Measurements from ENCODE around the gene PAX8. TPM values are rescaled to one million over a fixed set of nuclear protein-coding genes. Genes with fewer than 3 reads are reported as not detected.
A peak's percentile ranks its signal among the peaks of the same experiment; 100 is the strongest.

The PAX8 gene
- total and polyA plus RNA-seq, 10 donors: 0.06 to 2.8 (median 1.0) TPM

- TF ChIP-seq, protein P1, sequence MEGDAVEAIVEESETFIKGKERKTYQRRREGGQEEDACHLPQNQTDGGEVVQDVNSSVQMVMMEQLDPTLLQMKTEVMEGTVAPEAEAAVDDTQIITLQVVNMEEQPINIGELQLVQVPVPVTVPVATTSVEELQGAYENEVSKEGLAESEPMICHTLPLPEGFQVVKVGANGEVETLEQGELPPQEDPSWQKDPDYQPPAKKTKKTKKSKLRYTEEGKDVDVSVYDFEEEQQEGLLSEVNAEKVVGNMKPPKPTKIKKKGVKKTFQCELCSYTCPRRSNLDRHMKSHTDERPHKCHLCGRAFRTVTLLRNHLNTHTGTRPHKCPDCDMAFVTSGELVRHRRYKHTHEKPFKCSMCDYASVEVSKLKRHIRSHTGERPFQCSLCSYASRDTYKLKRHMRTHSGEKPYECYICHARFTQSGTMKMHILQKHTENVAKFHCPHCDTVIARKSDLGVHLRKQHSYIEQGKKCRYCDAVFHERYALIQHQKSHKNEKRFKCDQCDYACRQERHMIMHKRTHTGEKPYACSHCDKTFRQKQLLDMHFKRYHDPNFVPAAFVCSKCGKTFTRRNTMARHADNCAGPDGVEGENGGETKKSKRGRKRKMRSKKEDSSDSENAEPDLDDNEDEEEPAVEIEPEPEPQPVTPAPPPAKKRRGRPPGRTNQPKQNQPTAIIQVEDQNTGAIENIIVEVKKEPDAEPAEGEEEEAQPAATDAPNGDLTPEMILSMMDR (IDR thresholded peaks at IDR 0.05 in 8 of 11, conservative IDR thresholded peaks at IDR 0.05 in 3 of 11): no peak
- TF ChIP-seq POLR2AphosphoS5 (IDR thresholded peaks at IDR 0.05): no peak
- TF ChIP-seq POLR2A (IDR thresholded peaks at IDR 0.05): no peak
- Histone ChIP-seq H3K27me3 (replicated peaks in 1 of 7) (peaks cover 5 to 28% (median 17%) of the 10 kb centered on the region in 7 donors), H3K4me1 (peaks cover 5 to 43% (median 23%) of the 10 kb centered on the region in 6 donors), H3K9me3 (no peaks in the 10 kb centered on the region), H3K36me3 (no peaks in the 10 kb centered on the region), H3K4me3 (no peak overlapping the region), H3K27ac (peak overlapping the region in 6 of 8 donors; percentile 48 to 87 (median 82))
- no peak for DNase-seq
- intact Hi-C loops (cut with DNase I; ENCODE audit: low total_unique reads): no loop called here
- 66 to 82% (median 76%) methylated on average over 12 of the region's 12 CpGs for WGBS, 5 donors
Observed at GRCh38 chr2:113281910-113282746, 3.4 kb upstream of the PAX8 start.

DNA sequence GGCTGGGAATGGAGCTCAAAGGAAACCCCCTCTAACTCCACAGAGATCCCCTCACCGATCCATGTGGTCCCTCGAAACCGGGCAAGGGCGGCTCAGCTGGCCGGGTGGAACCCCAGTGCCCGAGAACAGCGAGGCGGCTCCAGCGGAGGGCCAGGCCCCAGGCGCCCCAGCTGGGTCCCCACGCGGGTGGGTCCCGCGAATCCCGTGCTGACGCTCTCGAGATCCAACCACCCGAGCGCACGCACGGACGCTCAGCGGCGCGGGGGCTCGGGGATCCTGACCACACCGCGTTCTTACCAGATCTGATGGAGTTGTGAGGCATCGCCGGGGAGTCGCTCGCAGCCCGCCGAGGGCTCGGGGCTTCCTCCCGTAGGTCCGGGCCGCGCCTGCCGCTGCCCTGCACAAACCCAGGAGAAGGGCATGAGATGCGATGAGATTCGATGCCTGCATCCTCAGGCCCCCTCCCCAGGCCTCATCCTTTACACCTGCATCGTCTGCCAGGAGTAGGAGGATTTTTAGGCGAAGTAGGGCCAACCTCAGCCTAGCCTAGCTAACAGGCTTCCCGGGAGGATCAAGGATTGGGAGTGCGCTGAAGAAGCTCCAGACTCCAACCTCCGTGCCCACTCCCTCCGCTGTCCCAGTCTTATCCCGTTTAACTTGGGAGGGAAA is 514 bp downstream of the PAX8 start:
- Histone ChIP-seq H3K27ac (no peak overlapping the region), H3K36me3 (no peaks in the 10 kb centered on the region), H3K4me1 (peaks cover 11 to 45% (median 37%) of the 10 kb centered on the region in 6 donors), H3K9me3 (no peaks in the 10 kb centered on the region), H3K27me3 (replicated peaks in 1 of 7) (peaks cover 8 to 67% (median 56%) of the 10 kb centered on the region in 7 donors), H3K4me3 (peak overlapping the region in 1 of 8 donors; percentile 52)
- intact Hi-C loops (cut with DNase I; ENCODE audit: low total_unique reads): no loop called here
- WGBS, 5 donors: 22 to 61% (median 27%) methylated on average over 12 to 49 of the region's 49 CpGs
- no peak for DNase-seq
- TF ChIP-seq POLR2A (IDR thresholded peaks at IDR 0.05): no peak
- no peak for TF ChIP-seq POLR2AphosphoS5 (IDR thresholded peaks at IDR 0.05)
- TF ChIP-seq, protein P1 (IDR thresholded peaks at IDR 0.05 in 8 of 11, conservative IDR thresholded peaks at IDR 0.05 in 3 of 11): no peak

DNA sequence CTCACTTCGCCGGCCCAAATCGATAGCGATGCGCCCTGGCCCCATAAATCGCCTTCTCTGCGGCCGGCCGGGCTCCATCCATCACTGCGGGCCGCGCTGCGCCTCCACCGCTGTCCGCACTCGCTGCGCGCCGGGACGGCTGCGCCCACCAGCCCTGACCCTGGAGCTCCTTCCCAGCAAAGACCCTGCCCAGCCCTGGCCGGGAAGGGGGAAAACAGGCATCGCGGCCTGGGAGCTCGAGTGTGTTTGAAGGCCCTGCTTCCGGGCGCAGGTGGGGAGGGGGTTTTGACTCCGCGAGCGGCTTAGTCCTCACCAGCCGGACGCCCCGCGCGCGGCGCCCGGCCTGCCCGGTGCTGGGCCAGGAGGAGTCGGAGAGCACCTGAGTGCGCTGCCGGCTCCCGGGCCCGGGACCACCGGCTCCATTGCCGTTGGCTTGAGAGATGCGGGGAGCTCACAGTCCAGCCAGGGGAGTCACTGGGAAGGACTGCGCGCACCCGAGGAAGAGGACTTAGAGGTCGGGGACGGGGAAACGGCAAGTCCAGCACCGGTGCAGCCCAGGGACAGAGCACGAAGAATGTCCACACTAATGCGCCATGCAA is 1.1 kb downstream of the PAX8 start:
- peak overlapping the region in 5 of 8 donors; percentile 1 to 52 (median 11) for H3K4me3 ChIP-seq
- no peaks in the 10 kb centered on the region for H3K9me3 ChIP-seq
- DNase-seq: no peak
- H3K4me1 ChIP-seq: peaks cover 11 to 45% (median 35%) of the 10 kb centered on the region in 6 donors
- no peak overlapping the region for H3K27ac ChIP-seq
- TF ChIP-seq, protein P1 (IDR thresholded peaks at IDR 0.05 in 8 of 11, conservative IDR thresholded peaks at IDR 0.05 in 3 of 11): peak in 1 of 11 experiments; percentile 6
- TF ChIP-seq POLR2A (IDR thresholded peaks at IDR 0.05): no peak
- TF ChIP-seq POLR2AphosphoS5 (IDR thresholded peaks at IDR 0.05): peak in 1 of 3 donors; percentile 21
- WGBS, 5 donors: 1 to 11% (median 4%) methylated on average over 14 to 56 of the region's 56 CpGs
- H3K36me3 ChIP-seq: no peaks in the 10 kb centered on the region
- intact Hi-C loops (cut with DNase I; ENCODE audit: low total_unique reads): no loop called here
- peaks cover 8 to 73% (median 62%) of the 10 kb centered on the region in 7 donors for H3K27me3 ChIP-seq (replicated peaks in 1 of 7)
